ENCODE measurements around the gene ATXN1.

GRCh38 chr6:16570221-16570553, 191.1 kb downstream of the ATXN1 start:
- TF ChIP-seq IRF2 (CRISPR knock-in tag; IDR thresholded peaks at IDR 0.05; ENCODE audit: borderline replicate concordance, low read depth) (no peak), CTCF (IDR thresholded peaks at IDR 0.05) (no peak), USF2 (CRISPR knock-in tag; IDR thresholded peaks at IDR 0.05) (no peak), ELF4 (CRISPR knock-in tag; IDR thresholded peaks at IDR 0.05; ENCODE audit: low read depth) (no peak), TEAD4 (CRISPR knock-in tag; IDR thresholded peaks at IDR 0.05) (no peak), ESRRA (CRISPR knock-in tag; IDR thresholded peaks at IDR 0.05; ENCODE audit: borderline replicate concordance) (no peak), MLX (CRISPR knock-in tag; IDR thresholded peaks at IDR 0.05) (no peak), TCF7 (CRISPR knock-in tag; IDR thresholded peaks at IDR 0.05; ENCODE audit: low read depth) (no peak), NFE2L1 (CRISPR knock-in tag; IDR thresholded peaks at IDR 0.05) (no peak), JUN (CRISPR knock-in tag; IDR thresholded peaks at IDR 0.05) (no peak), ATF2 (CRISPR knock-in tag; IDR thresholded peaks at IDR 0.05; ENCODE audit: borderline replicate concordance, low read depth) (no peak), MXD4 (CRISPR knock-in tag; IDR thresholded peaks at IDR 0.05; ENCODE audit: borderline replicate concordance) (no peak)
- TF ChIP-seq, protein P1, sequence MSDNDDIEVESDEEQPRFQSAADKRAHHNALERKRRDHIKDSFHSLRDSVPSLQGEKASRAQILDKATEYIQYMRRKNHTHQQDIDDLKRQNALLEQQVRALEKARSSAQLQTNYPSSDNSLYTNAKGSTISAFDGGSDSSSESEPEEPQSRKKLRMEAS (CRISPR knock-in tag; IDR thresholded peaks at IDR 0.05) = no peak
- TF ChIP-seq, protein P2, sequence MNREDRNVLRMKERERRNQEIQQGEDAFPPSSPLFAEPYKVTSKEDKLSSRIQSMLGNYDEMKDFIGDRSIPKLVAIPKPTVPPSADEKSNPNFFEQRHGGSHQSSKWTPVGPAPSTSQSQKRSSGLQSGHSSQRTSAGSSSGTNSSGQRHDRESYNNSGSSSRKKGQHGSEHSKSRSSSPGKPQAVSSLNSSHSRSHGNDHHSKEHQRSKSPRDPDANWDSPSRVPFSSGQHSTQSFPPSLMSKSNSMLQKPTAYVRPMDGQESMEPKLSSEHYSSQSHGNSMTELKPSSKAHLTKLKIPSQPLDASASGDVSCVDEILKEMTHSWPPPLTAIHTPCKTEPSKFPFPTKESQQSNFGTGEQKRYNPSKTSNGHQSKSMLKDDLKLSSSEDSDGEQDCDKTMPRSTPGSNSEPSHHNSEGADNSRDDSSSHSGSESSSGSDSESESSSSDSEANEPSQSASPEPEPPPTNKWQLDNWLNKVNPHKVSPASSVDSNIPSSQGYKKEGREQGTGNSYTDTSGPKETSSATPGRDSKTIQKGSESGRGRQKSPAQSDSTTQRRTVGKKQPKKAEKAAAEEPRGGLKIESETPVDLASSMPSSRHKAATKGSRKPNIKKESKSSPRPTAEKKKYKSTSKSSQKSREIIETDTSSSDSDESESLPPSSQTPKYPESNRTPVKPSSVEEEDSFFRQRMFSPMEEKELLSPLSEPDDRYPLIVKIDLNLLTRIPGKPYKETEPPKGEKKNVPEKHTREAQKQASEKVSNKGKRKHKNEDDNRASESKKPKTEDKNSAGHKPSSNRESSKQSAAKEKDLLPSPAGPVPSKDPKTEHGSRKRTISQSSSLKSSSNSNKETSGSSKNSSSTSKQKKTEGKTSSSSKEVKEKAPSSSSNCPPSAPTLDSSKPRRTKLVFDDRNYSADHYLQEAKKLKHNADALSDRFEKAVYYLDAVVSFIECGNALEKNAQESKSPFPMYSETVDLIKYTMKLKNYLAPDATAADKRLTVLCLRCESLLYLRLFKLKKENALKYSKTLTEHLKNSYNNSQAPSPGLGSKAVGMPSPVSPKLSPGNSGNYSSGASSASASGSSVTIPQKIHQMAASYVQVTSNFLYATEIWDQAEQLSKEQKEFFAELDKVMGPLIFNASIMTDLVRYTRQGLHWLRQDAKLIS (CRISPR knock-in tag; IDR thresholded peaks at IDR 0.05; ENCODE audit: borderline replicate concordance) = no peak

Measured in WTC11 (cell line).